Head of caudate nucleus (tissue), 42 donors: ENCODE results near the gene PLIN5.
"Not testable (repeated sequence)": the region's sequence is repeated elsewhere in the genome, so short reads cannot be mapped to it uniquely, and the experiment has no call there.

Experiments used
- DNase-seq, 42 donors: peaks; one replicate each; pipeline versions ENCODE4 v3.0.0 to v3.0.0-alpha.2; 2020 to 2021; ENCODE audit warnings: mixed read lengths in 7 of 42
- intact Hi-C: fragments of 100-400 bp; cut with DNase I; formaldehyde crosslinking; loops from one replicate; pipeline ENCODE4 v1.15.0; 2022

The PLIN5 gene

GRCh38 chr19:4571305-4571917, 36.4 kb upstream of the PLIN5 start:
- no peak for DNase-seq
- intact Hi-C loops: no loop called here

- DNase-seq: no peak
- intact Hi-C loops: no loop called here
Observed at GRCh38 chr19:4570916-4571304, 35.9 kb upstream of the PLIN5 start.

- intact Hi-C loops: no loop called here
Observed at GRCh38 chr19:4570402-4570801, 35.4 kb upstream of the PLIN5 start.

GRCh38 chr19:4568886-4569285, 33.9 kb upstream of the PLIN5 start:
- DNase-seq: peak in 1 of 42 donors; percentile 12
- intact Hi-C loops: no loop called here

More at GRCh38 chr19:4570402-4570801, 35.4 kb upstream of the PLIN5 start:
- DNase-seq: no peak

- peak in 26 of 42 donors; percentile 16 to 71 (median 52) for DNase-seq
- intact Hi-C loops: no loop called here
Observed at GRCh38 chr19:4567584-4568071, 32.6 kb upstream of the PLIN5 start.

- intact Hi-C loops: no loop called here
- no peak for DNase-seq
Observed at GRCh38 chr19:4566402-4567051, 31.5 kb upstream of the PLIN5 start.

- DNase-seq: peak in 1 of 42 donors; percentile 38
Observed at GRCh38 chr19:4563562-4563961, 28.5 kb upstream of the PLIN5 start.

GRCh38 chr19:4562085-4562484, 27.1 kb upstream of the PLIN5 start:
- intact Hi-C loops: not testable (repeated sequence)
- peak in 1 of 42 donors; percentile 39 for DNase-seq

More at GRCh38 chr19:4563562-4563961, 28.5 kb upstream of the PLIN5 start:
- intact Hi-C loops: not testable (repeated sequence)

- peak in 13 of 42 donors; percentile 10 to 61 (median 29) for DNase-seq
- intact Hi-C loops: no loop called here
Observed at GRCh38 chr19:4559569-4559968, 24.5 kb upstream of the PLIN5 start, which contains the start of gene SEMA6B. Gene SEMA6B, minus strand, starts transcription at chr19:4559684. Its CDS starts 1,227 bp downstream, at chr19:4558457.

GRCh38 chr19:4557971-4558941, 23.2 kb upstream of the PLIN5 start:
- intact Hi-C loops: no loop called here
- DNase-seq: peak in 18 of 42 donors; percentile 18 to 74 (median 47)

GRCh38 chr19:4557144-4557970, 22.3 kb upstream of the PLIN5 start:
- intact Hi-C loops: no loop called here

GRCh38 chr19:4556597-4557127, 21.6 kb upstream of the PLIN5 start:
- intact Hi-C loops: no loop called here
- DNase-seq: no peak

More at GRCh38 chr19:4557144-4557970, 22.3 kb upstream of the PLIN5 start:
- DNase-seq: no peak

GRCh38 chr19:4555657-4556561, 20.9 kb upstream of the PLIN5 start:
- intact Hi-C loops: no loop called here
- no peak for DNase-seq

GRCh38 chr19:4554717-4555116, 19.7 kb upstream of the PLIN5 start:
- intact Hi-C loops: no loop called here
- no peak for DNase-seq

GRCh38 chr19:4553775-4554174, 18.8 kb upstream of the PLIN5 start:
- intact Hi-C loops: no loop called here
- no peak for DNase-seq

- DNase-seq: no peak
- intact Hi-C loops: no loop called here
Observed at GRCh38 chr19:4553092-4553695, 18.2 kb upstream of the PLIN5 start.

GRCh38 chr19:4552525-4552819, 17.4 kb upstream of the PLIN5 start:
- intact Hi-C loops: no loop called here
- no peak for DNase-seq
